Chondrocyte (in vitro differentiated cells): ENCODE results near the gene THBS4. TPM values are rescaled to one million over a fixed set of nuclear protein-coding genes. Genes with fewer than 3 reads are reported as not detected.

Experiments
- DNase-seq: peaks from one replicate; pipeline ENCODE4 v3.0.0; 2021; ENCODE audit warnings: mixed read lengths, low spot score
- H3K27ac Mint-ChIP-seq: one replicate; pipeline ENCODE4 v1.8.0; 2021; ENCODE audit warnings: mild to moderate bottlenecking, moderate library complexity, mixed read lengths; ENCODE audit not compliant: unreplicated experiment
- H3K27me3 Mint-ChIP-seq: 2 replicates; pipeline ENCODE4 v1.8.0; 2021; ENCODE audit warnings: low read depth, mixed read lengths
- H3K36me3 Mint-ChIP-seq: 2 replicates; pipeline ENCODE4 v1.8.0; 2021; ENCODE audit warnings: low read depth, mixed read lengths
- H3K4me1 Mint-ChIP-seq: 2 replicates; pipeline ENCODE4 v1.8.0; 2021; ENCODE audit warnings: low read depth, mild to moderate bottlenecking, mixed read lengths
- H3K4me3 Mint-ChIP-seq: one replicate; pipeline ENCODE4 v1.8.0; 2021; ENCODE audit warnings: mild to moderate bottlenecking, moderate library complexity, mixed read lengths; ENCODE audit not compliant: unreplicated experiment
- H3K9me3 Mint-ChIP-seq: 2 replicates; pipeline ENCODE4 v1.8.0; 2021; ENCODE audit warnings: low read depth, mixed read lengths
- CTCF ChIP-seq: fragments of 200-600 bp; sonication (generic); IDR thresholded peaks from 2 replicates; pipeline ENCODE4 v1.5.0; 2021; ENCODE audit warnings: antibody characterized with exemption, mild to moderate bottlenecking, moderate library complexity
- total RNA-seq: library from RNA; stranded (reverse); gene quantifications from 3 replicates; pipeline ENCODE4 v1.2.1, GENCODE V29; 2021

The THBS4 gene
- total RNA-seq, 1 donor from 2014 or later, result 0.75 TPM

- H3K36me3 Mint-ChIP-seq, result no peaks in the 10 kb centered on the region
- H3K27me3 Mint-ChIP-seq, result no peaks in the 10 kb centered on the region
- no peak for DNase-seq
- no peaks in the 10 kb centered on the region for H3K9me3 Mint-ChIP-seq
- TF ChIP-seq CTCF, result no peak
- H3K4me1 Mint-ChIP-seq, result peaks cover 37% of the 10 kb centered on the region
- no peak overlapping the region for H3K4me3 Mint-ChIP-seq
- peak overlapping the region; percentile 72 for H3K27ac Mint-ChIP-seq
Observed at GRCh38 chr5:80128141-80128540, 93.0 kb downstream of the THBS4 start.

DNA sequence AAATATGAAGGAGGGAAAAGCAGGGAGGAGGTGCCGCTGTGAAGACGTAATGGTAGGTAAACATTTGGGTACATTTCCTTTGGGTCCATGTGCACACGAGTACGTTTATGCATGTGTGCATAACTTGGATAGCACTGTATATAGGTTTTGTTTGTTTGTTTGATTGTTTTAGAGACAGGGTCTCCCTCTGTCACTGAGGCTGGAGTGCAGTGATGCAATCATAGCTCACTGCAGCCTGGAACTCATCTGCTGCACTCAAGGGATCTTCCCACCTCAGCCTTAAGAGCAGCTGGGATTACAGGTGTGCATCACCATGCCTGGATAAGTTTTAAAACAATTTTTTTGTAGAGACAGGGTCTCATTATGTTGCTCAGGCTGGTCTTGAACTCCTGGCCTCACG lies 94.0 kb downstream of the THBS4 start:
- H3K27ac Mint-ChIP-seq, result peak overlapping the region; percentile 30
- H3K36me3 Mint-ChIP-seq, result no peaks in the 10 kb centered on the region
- peaks cover 37% of the 10 kb centered on the region for H3K4me1 Mint-ChIP-seq
- TF ChIP-seq CTCF, result no peak
- no peak for DNase-seq
- H3K4me3 Mint-ChIP-seq, result no peak overlapping the region
- no peaks in the 10 kb centered on the region for H3K9me3 Mint-ChIP-seq
- H3K27me3 Mint-ChIP-seq, result no peaks in the 10 kb centered on the region

Other genes starting within 250 kb of the THBS4 start
- 11.5 to 12.8 TPM (median 12.5 TPM) in 3 replicates for gene MTX3, start 44.1 kb upstream of the THBS4 start, total RNA-seq
- gene SERINC5, start 220.7 kb downstream of the THBS4 start, total RNA-seq, result 39.3 to 41.5 TPM (median 39.9 TPM) in 3 replicates